WTC11 (cell line): ENCODE data around the gene FOXB2. TPM values are rescaled to one million over a fixed set of nuclear protein-coding genes. Genes with fewer than 3 reads are reported as not detected.

Source experiments
- ATAC-seq: fragments of 200-7000 bp; cut with Tn5 transposase; 2 replicates; pipeline ENCODE4 v1.10.0; 2021; ENCODE audit warnings: mild to moderate bottlenecking, moderate library complexity
- CTCF ChIA-PET: fragments of 300-600 bp; sonication (Branson Sonifier 250); formaldehyde crosslinking; loops from one replicate; lab custom pipeline; 2021; ENCODE audit warnings: antibody characterized with exemption; lab: Charles Lee
- POLR2A ChIA-PET: fragments of 350-600 bp; sonication (Branson Sonifier 250); formaldehyde crosslinking; loops from one replicate; lab custom pipeline; 2021; ENCODE audit warnings: antibody characterized with exemption; lab: Charles Lee
- DNase-seq: peaks from one replicate; pipeline ENCODE4 v3.0.0; 2021; ENCODE audit warnings: low spot score
- H3K27ac Mint-ChIP-seq: 2 replicates; pipeline ENCODE4 v1.8.0; 2021; ENCODE audit warnings: mixed read lengths
- H3K27me3 Mint-ChIP-seq: 2 replicates; pipeline ENCODE4 v1.8.0; 2021; ENCODE audit warnings: low read depth, mild to moderate bottlenecking, moderate library complexity, mixed read lengths
- H3K36me3 Mint-ChIP-seq: 2 replicates; pipeline ENCODE4 v1.8.0; 2021; ENCODE audit warnings: mixed read lengths
- H3K4me1 Mint-ChIP-seq: 2 replicates; pipeline ENCODE4 v1.8.0; 2022; ENCODE audit warnings: mixed read lengths
- H3K4me3 Mint-ChIP-seq: 2 replicates; pipeline ENCODE4 v1.8.0; 2021; ENCODE audit warnings: mild to moderate bottlenecking, moderate library complexity, mixed read lengths
- H3K9me3 Mint-ChIP-seq: 2 replicates; pipeline ENCODE4 v1.8.0; 2021; ENCODE audit warnings: mixed read lengths
- AFF4 ChIP-seq: sonication (generic); formaldehyde crosslinking; IDR thresholded peaks from 2 replicates; pipeline ENCODE4 v1.8.1; 2023; ENCODE audit warnings: mild to moderate bottlenecking, missing genetic modification reagents, borderline replicate concordance
- ARID4B ChIP-seq: sonication (generic); formaldehyde crosslinking; IDR thresholded peaks from 2 replicates; pipeline ENCODE4 v1.8.0; 2023; ENCODE audit warnings: missing genetic modification reagents, mild to moderate bottlenecking, borderline replicate concordance
- ATF2 ChIP-seq: sonication (generic); formaldehyde crosslinking; IDR thresholded peaks from 2 replicates; pipeline ENCODE4 v1.8.1; 2022; ENCODE audit warnings: low read depth, missing genetic modification reagents, borderline replicate concordance
- CREB1 ChIP-seq: sonication (generic); formaldehyde crosslinking; IDR thresholded peaks from 2 replicates; pipeline ENCODE4 v1.8.0; 2023; ENCODE audit warnings: mild to moderate bottlenecking, missing genetic modification reagents
- E2F4 ChIP-seq: sonication (generic); formaldehyde crosslinking; IDR thresholded peaks from 2 replicates; pipeline ENCODE4 v1.8.1; 2022; ENCODE audit warnings: low read depth, mild to moderate bottlenecking, moderate library complexity, missing genetic modification reagents, borderline replicate concordance
- ERG ChIP-seq: fragments of 250-450 bp; sonication (Bioruptor Pico); IDR thresholded peaks from 2 replicates; pipeline ENCODE4 v1.8.0; 2021; ENCODE audit warnings: mild to moderate bottlenecking
- FOXJ3 ChIP-seq: sonication (generic); formaldehyde crosslinking; IDR thresholded peaks from 2 replicates; pipeline ENCODE4 v1.9.0; 2021; ENCODE audit warnings: missing genetic modification reagents, mild to moderate bottlenecking, borderline replicate concordance
- FOXP1 ChIP-seq: sonication (generic); formaldehyde crosslinking; IDR thresholded peaks from 2 replicates; pipeline ENCODE4 v1.8.0; 2022; ENCODE audit warnings: missing genetic modification reagents, mild to moderate bottlenecking, moderate library complexity, borderline replicate concordance
- HMGXB4 ChIP-seq: sonication (generic); formaldehyde crosslinking; IDR thresholded peaks from 2 replicates; pipeline ENCODE4 v1.8.1; 2023; ENCODE audit warnings: mild to moderate bottlenecking, moderate library complexity, missing genetic modification reagents
- IRF1 ChIP-seq: sonication (generic); formaldehyde crosslinking; IDR thresholded peaks from 2 replicates; pipeline ENCODE4 v1.8.0; 2023; ENCODE audit warnings: missing genetic modification reagents
- RORB ChIP-seq: fragments of 250-450 bp; sonication (Bioruptor Pico); IDR thresholded peaks from 2 replicates; pipeline ENCODE4 v1.9.0; 2021; ENCODE audit warnings: mild to moderate bottlenecking
- USF2 ChIP-seq: sonication (generic); formaldehyde crosslinking; IDR thresholded peaks from 2 replicates; pipeline ENCODE4 v1.8.1; 2023; ENCODE audit warnings: mild to moderate bottlenecking, missing genetic modification reagents, moderate library complexity
- ZBTB21 ChIP-seq: sonication (generic); formaldehyde crosslinking; IDR thresholded peaks from 2 replicates; pipeline ENCODE4 v1.8.1; 2023; ENCODE audit warnings: mild to moderate bottlenecking, missing genetic modification reagents, borderline replicate concordance
- total RNA-seq: library from RNA; stranded (reverse); gene quantifications from 3 replicates; pipeline ENCODE4 v1.2.3, GENCODE V29; 2021

Gene FOXB2
- total RNA-seq, 1 experiment from 2014 or later: 0.22 TPM

- peaks cover 72% of the 10 kb centered on the region for H3K27me3 Mint-ChIP-seq
- TF ChIP-seq HMGXB4 (CRISPR knock-in tag): no peak
- TF ChIP-seq FOXJ3 (CRISPR knock-in tag): no peak
- TF ChIP-seq USF2 (CRISPR knock-in tag): no peak
These were observed 4.3 kb downstream of the FOXB2 start for GRCh38 chr9:77023726-77024125.

GRCh38 chr9:77024776-77025545 lies 5.5 kb downstream of the FOXB2 start:
- Mint-ChIP-seq H3K4me3 (no peak overlapping the region), H3K36me3 (no peaks in the 10 kb centered on the region; the same call in 1 of the 2 replicates), H3K27me3 (peaks cover 60% of the 10 kb centered on the region), H3K27ac (no peak overlapping the region), H3K9me3 (no peaks in the 10 kb centered on the region), H3K4me1 (peaks cover 60% of the 10 kb centered on the region)
- ATAC-seq (no peak), DNase-seq (no peak)
- POLR2A ChIA-PET: no interaction called here
- CTCF ChIA-PET: interaction anchor here (1.3 to 1.6 kb wide), 2 partner anchors 10 to 126 kb away, joined by 3 to 11 read pairs; no protein-coding TSS in a partner anchor
- TF ChIP-seq RORB (CRISPR knock-in tag): no peak
- TF ChIP-seq E2F4 (CRISPR knock-in tag): no peak
- no peak for TF ChIP-seq AFF4 (CRISPR knock-in tag)
- TF ChIP-seq ARID4B: no peak
- no peak for TF ChIP-seq ATF2 (CRISPR knock-in tag)
- no peak for TF ChIP-seq ZBTB21
- no peak for TF ChIP-seq ERG (CRISPR knock-in tag)
- no peak for TF ChIP-seq IRF1 (CRISPR knock-in tag)
- no peak for TF ChIP-seq CREB1 (CRISPR knock-in tag)
- no peak for TF ChIP-seq FOXP1

More at GRCh38 chr9:77023726-77024125, 4.3 kb downstream of the FOXB2 start:
- ChIA-PET CTCF (interaction anchor here (1.1 to 2.0 kb wide), 3 partner anchors 27 to 144 kb away, joined by 4 to 11 read pairs (median 6); no protein-coding TSS in a partner anchor), POLR2A (no interaction called here)
- ATAC-seq (no peak), DNase-seq (no peak)
- Mint-ChIP-seq H3K27ac (no peak overlapping the region), H3K4me3 (no peak overlapping the region), H3K36me3 (no peaks in the 10 kb centered on the region; the same call in 1 of the 2 replicates), H3K9me3 (no peaks in the 10 kb centered on the region), H3K4me1 (peaks cover 66% of the 10 kb centered on the region)
